Right cardiac atrium (tissue), 5 donors: ENCODE measurements around the gene WDR45. TPM values are rescaled to one million over a fixed set of nuclear protein-coding genes. Genes with fewer than 3 reads are reported as not detected.

Experiments used
- ATAC-seq, 2 donors: fragments of 200-7000 bp; cut with Tn5 transposase; one replicate each; pipeline versions ENCODE4 v1.8.0 to v1.9.1; 2020; ENCODE audit warnings: moderate library complexity in 2 of 2, mild to moderate bottlenecking in 1 of 2
- DNase-seq, 3 donors: peaks; one replicate each; pipeline ENCODE4 v3.0.0-alpha.2; 2020
- H3K27ac ChIP-seq: one replicate; pipeline ENCODE4 v1.5.1; 2013; ENCODE audit warnings: mild to moderate bottlenecking, low read length, control low read depth, moderate library complexity
- H3K27me3 ChIP-seq: one replicate; pipeline ENCODE4 v1.6.1; 2013; ENCODE audit not compliant: control insufficient read depth, insufficient read depth
- H3K4me1 ChIP-seq: one replicate; pipeline ENCODE4 v1.6.1; 2013; ENCODE audit warnings: low read length; ENCODE audit not compliant: control insufficient read depth, insufficient read depth
- H3K4me3 ChIP-seq: one replicate; pipeline ENCODE4 v1.5.1; 2013; ENCODE audit warnings: low read length, control low read depth
- H3K9me3 ChIP-seq: one replicate; pipeline ENCODE4 v1.6.1; 2013; ENCODE audit warnings: low read length; ENCODE audit not compliant: control insufficient read depth
- WGBS: extraction: QIAGEN DNeasy Blood & Tissue Kit; methylation state at CpG from one replicate; pipeline ENCODE4 v1.1.7; 2013; 5-methylcytosine and 5-hydroxymethylcytosine counted together
- intact Hi-C, 4 donors: fragments of 100-400 bp; cut with DNase I; formaldehyde crosslinking; loops; one replicate each; pipeline versions ENCODE4 v1.11.0 to v1.14.0; 2022 to 2023
- polyA plus RNA-seq: library from polyadenylated mRNA; stranded (reverse); fragments of 200-250 nt; gene quantifications from one replicate; pipeline ENCODE4 v1.2.3, GENCODE V29; 2013
- total RNA-seq, 4 donors: library from RNA; stranded (reverse); fragmentation: NEBNext Ultra II Directional; extraction: Animal tissue kit (Norgen Biotek cat#: 25700); gene quantifications; one replicate each; pipeline ENCODE4 v1.2.1, GENCODE V29; 2021
- donor health status: healthy with polysubstance abuse.
- donor health status: DM: no; HTN: yes; CAD: no.
- donor health status: DM: no; HTN: no; CAD: no.
- donor health status: DM: no; HTN: yes; CAD: no; lungs with severe emphysema.
- donor health status: DM: yes; HTN: yes; CAD: no.

Gene WDR45
- total and polyA plus RNA-seq, 5 donors = 70.0 to 82.5 (median 80.1) TPM

GRCh38 chrX:49043220-49043986 lies 36.3 kb downstream of the WDR45 start, which contains the start of gene TFE3:
TFE3 (minus strand) TSS chrX:49043357; CDS start chrX:49043226, 131 bp downstream.
- DNase-seq (peak; percentile 98 to 99 (median 99)), ATAC-seq (peak; percentile 94 to 96)
- Histone ChIP-seq H3K9me3 (no peaks in the 10 kb centered on the region), H3K27me3 (no peaks in the 10 kb centered on the region), H3K4me3 (peak within 1 kb of the TSS; percentile 93), H3K27ac (peak within 1 kb of the TSS; percentile 100), H3K4me1 (peaks cover 4% of the 10 kb centered on the region)
- intact Hi-C loops = no loop called here
- under 1% methylated on average over 64 of the region's 67 CpGs for WGBS

- WGBS = under 1% methylated on average over 29 of the region's 29 CpGs
- H3K27ac ChIP-seq = peak overlapping the region; percentile 100
- H3K4me1 ChIP-seq = peaks cover 4% of the 10 kb centered on the region
- DNase-seq (no peak), ATAC-seq (peak in 1 of 2 donors; percentile 5)
- no peaks in the 10 kb centered on the region for H3K27me3 ChIP-seq
- intact Hi-C loops = no loop called here
- no peaks in the 10 kb centered on the region for H3K9me3 ChIP-seq
- peak overlapping the region; percentile 93 for H3K4me3 ChIP-seq
Measured at GRCh38 chrX:49042581-49043219, 37.0 kb downstream of the WDR45 start.

DNA sequence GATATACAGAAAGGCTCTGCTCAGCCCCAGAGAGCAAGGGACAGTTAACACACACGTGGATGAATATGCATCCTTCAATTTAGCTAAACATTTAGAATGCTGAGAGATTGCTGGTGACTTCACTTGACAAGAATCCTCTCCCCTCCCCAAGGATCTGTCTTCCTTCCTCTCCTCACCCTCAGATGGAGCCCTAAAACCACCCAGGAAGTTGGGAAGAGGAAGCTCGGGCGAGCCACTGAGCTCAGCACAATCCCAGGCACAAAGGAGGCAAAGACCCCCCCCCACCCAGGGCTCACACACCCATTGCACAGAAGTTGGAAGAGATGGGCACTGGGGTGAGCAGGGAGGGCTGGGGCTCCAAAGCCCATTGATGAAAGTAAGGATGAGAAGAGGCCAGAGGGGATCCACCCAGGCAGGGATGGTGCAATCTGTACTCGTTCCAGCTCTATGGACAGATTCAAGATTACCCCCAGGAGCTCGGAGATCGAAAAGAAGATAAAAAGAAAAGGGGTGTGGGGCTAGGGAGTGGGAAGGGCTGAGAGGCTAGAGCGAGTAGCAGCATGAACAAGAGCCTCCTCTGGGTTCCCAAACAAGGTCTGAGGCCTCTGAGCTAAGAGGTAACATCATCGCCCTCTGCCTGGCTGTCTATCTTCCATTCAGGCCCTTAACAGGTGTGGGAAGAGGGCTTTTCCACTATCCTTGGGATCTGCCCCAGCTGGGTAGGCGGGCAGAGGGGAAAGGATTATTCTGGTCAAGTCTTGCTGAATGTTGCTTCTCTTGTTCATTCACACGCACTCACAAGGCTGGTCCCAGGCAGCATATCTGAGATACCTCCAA lies 37.7 kb downstream of the WDR45 start:
- DNase-seq = no peak
- Histone ChIP-seq H3K4me1 (peaks cover 4% of the 10 kb centered on the region), H3K27me3 (no peaks in the 10 kb centered on the region), H3K9me3 (no peaks in the 10 kb centered on the region), H3K4me3 (peak overlapping the region; percentile 93), H3K27ac (peak overlapping the region; percentile 100)
- WGBS = 5% methylated on average over 10 of the region's 10 CpGs
- intact Hi-C loops = no loop called here
- ATAC-seq = no peak

DNA sequence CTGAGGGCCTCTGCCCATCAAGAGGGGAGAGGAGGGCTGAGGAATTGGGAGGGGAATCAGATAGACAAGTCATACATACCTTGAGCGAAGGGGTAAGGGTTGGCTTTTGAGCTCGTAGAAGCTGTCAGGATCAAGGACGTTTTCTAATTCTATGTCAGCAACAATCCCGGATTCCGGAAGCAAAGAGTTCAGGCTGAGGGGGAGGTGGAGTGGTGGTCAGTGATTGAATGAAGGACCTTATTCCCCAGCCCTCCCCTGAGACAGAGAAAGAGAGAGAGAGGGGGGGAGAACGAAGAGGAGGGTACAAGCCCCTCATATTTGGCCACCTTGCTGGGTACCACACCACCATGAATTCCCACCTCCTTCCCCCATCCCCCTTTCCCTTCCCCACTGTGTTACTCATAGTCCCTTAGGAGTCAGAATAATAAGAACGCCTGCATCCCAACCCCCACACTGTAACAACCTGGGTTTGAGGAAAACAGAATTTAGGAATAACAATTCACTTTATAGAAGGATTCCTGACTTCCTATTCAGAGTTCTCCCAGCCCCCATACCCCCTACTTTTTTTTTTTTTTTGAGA lies 39.2 kb downstream of the WDR45 start:
- DNase-seq (no peak), ATAC-seq (no peak)
- Histone ChIP-seq H3K4me1 (peaks cover 4% of the 10 kb centered on the region), H3K4me3 (peak overlapping the region; percentile 30), H3K27ac (peak overlapping the region; percentile 61), H3K27me3 (no peaks in the 10 kb centered on the region), H3K9me3 (no peaks in the 10 kb centered on the region)
- intact Hi-C loops = no loop called here
- 22% methylated on average over 7 of the region's 7 CpGs for WGBS

DNA sequence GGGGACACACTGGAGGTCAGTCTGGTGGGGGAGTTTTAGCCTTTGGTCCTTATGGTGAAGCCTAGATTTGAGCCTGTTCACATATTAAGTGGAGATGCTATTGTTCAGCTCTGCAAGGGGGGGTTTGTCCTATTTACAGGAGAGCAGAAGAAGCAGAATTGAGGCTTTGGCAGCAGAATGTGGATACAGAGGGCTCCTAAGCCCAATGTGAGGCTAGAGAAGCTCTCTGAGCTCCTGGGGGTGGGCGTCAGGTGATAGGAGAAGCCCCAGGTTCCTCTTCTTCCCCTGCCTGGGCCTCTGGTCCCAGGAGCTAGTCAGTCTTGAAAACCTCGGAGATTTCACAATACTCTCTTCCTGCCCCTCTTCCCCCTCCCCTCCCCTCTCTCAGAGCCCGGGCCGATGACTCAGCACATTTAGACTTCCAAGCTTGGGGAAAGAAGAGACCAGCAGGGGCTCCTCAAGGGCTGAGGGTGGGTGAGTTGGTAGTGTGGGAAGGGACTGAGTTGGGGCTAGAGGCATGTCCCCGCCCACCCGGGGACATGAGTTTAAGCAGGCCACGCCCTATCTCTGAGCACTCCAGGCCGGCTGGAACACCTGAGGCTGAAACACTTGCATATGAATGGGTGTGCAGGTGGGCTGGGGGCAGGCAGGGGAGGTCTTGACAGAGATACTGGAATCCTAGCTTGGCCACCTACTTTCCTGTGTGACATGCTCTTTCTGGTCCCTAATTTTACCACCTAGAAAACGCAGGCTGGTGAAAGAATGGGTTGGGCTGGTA lies 39.9 kb downstream of the WDR45 start:
- peak overlapping the region; percentile 30 for H3K4me3 ChIP-seq
- 8% methylated on average over 9 of the region's 9 CpGs for WGBS

GRCh38 chrX:49037883-49038475 lies 41.7 kb downstream of the WDR45 start:
- intact Hi-C loops = no loop called here
- ATAC-seq = no peak
- H3K4me1 ChIP-seq = peaks cover 4% of the 10 kb centered on the region
- WGBS = 90% methylated on average over 15 of the region's 15 CpGs
- no peaks in the 10 kb centered on the region for H3K9me3 ChIP-seq
- DNase-seq = no peak
- H3K27me3 ChIP-seq = no peaks in the 10 kb centered on the region
- H3K27ac ChIP-seq = no peak overlapping the region
- no peak overlapping the region for H3K4me3 ChIP-seq

More for the DNA sequence above, 39.9 kb downstream of the WDR45 start:
- Histone ChIP-seq H3K27me3 (no peaks in the 10 kb centered on the region), H3K4me1 (peaks cover 4% of the 10 kb centered on the region), H3K27ac (peak overlapping the region; percentile 61), H3K9me3 (no peaks in the 10 kb centered on the region)
- DNase-seq = peak; percentile 73 to 84 (median 81)
- intact Hi-C loops = no loop called here
- peak; percentile 26 to 38 for ATAC-seq

DNA sequence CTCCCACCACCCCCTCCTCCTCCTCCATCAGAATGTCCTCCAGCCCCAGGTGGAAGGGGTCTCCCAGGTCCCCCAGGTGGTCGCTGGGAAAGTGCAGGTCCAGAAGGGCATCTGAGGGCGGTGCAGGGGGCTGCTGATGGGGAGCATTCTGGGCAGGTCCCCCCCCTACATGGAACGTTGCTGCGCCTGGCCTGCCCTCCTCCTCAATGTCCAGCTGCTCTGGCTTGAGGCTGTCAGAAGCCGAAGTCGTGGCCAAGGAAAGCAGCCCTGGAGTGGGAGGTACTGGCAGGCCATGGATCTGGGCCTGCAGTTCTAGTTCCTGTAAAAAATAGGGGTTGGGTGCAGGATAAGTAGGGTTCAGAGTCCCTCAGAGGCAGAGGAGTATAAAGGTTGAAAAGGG lies 49.4 kb downstream of the WDR45 start:
- DNase-seq = peak in 2 of 3 donors; percentile 62 to 63
- Histone ChIP-seq H3K4me1 (no peaks in the 10 kb centered on the region), H3K27me3 (no peaks in the 10 kb centered on the region), H3K27ac (no peak overlapping the region), H3K9me3 (no peaks in the 10 kb centered on the region), H3K4me3 (no peak overlapping the region)
- peak; percentile 9 to 61 for ATAC-seq
- WGBS = 58% methylated on average over 6 of the region's 6 CpGs
- intact Hi-C loops = no loop called here

GRCh38 chrX:49029876-49030275 lies 49.8 kb downstream of the WDR45 start:
- no peak for DNase-seq
- Histone ChIP-seq H3K4me3 (no peak overlapping the region), H3K4me1 (no peaks in the 10 kb centered on the region), H3K27ac (no peak overlapping the region), H3K9me3 (no peaks in the 10 kb centered on the region), H3K27me3 (no peaks in the 10 kb centered on the region)
- intact Hi-C loops = no loop called here
- ATAC-seq = peak; percentile 26 to 37
- WGBS = 80% methylated on average over 6 of the region's 6 CpGs
